Ovary (tissue), 9 donors: Measurements from ENCODE around the gene SPAG7. TPM values are rescaled to one million over a fixed set of nuclear protein-coding genes. Genes with fewer than 3 reads are reported as not detected.

Experiments
- DNase-seq, 5 donors: peaks; one replicate each; pipeline ENCODE4 v3.0.0-alpha.2; 2019 to 2020
- H3K27ac ChIP-seq, 2 donors: fragments of 200-600 bp; one replicate each; pipeline versions ENCODE4 v1.5.1 to v1.8.0; 2019 to 2022
- H3K27me3 ChIP-seq: fragments of 200-600 bp; one replicate; pipeline ENCODE4 v1.8.0; 2022
- H3K36me3 ChIP-seq: fragments of 200-600 bp; sonication (generic); one replicate; pipeline ENCODE4 v1.5.1; 2019
- H3K4me1 ChIP-seq: one replicate; pipeline ENCODE4 v1.8.1; 2013; ENCODE audit warnings: mild to moderate bottlenecking, moderate library complexity; ENCODE audit not compliant: insufficient read depth
- H3K4me3 ChIP-seq: fragments of 200-600 bp; sonication (generic); one replicate; pipeline ENCODE4 v1.5.1; 2017
- H3K9me3 ChIP-seq, 2 donors: fragments of 200-600 bp in 1 of 2; sonication (generic) in 1 of 2; one replicate each; pipeline versions ENCODE4 v1.5.1 to v1.8.1; 2013 to 2019; ENCODE audit warnings: mild to moderate bottlenecking in 1 of 2, moderate library complexity in 1 of 2
- CTCF ChIP-seq, 3 donors: fragments of 450-650 bp in 2 of 3; fragments of 200-600 bp in 1 of 3; IDR thresholded peaks; one replicate each; pipeline versions ENCODE4 v1.5.1 to v1.8.0; 2016 to 2022; ENCODE audit warnings: antibody characterized with exemption in 3 of 3, mild to moderate bottlenecking in 1 of 3
- EP300 ChIP-seq: sonication (generic); formaldehyde crosslinking; IDR thresholded peaks from one replicate; pipeline ENCODE4 v1.6.1; 2017; ENCODE audit warnings: antibody characterized with exemption
- POLR2A ChIP-seq: fragments of 450-650 bp; IDR thresholded peaks from one replicate; pipeline ENCODE4 v1.6.1; 2017; ENCODE audit warnings: antibody characterized with exemption, mild to moderate bottlenecking, moderate library complexity
- WGBS, 3 donors: extraction: QIAGEN DNeasy Blood & Tissue Kit in 1 of 3; methylation state at CpG; one replicate each; pipeline versions ENCODE4 v1.1.5 to v1.1.7; 2013 to 2017; 5-methylcytosine and 5-hydroxymethylcytosine counted together
- intact Hi-C, 4 donors: fragments of 100-400 bp; cut with DNase I; formaldehyde crosslinking; loops; one replicate each; pipeline versions ENCODE4 v1.11.0 to v1.15.1; 2022 to 2023
- polyA plus RNA-seq, 2 donors: library from polyadenylated mRNA; stranded (reverse); fragments of 200-250 nt in 1 of 2; fragments of 350-450 nt in 1 of 2; fragmentation: Illumina TruSeq in 1 of 2; extraction: RNeasy Lipid Tissue Mini Kit (QIAGEN cat#74804) in 1 of 2; gene quantifications; one replicate each; pipeline ENCODE4 v1.2.3, GENCODE V29; 2013 to 2014
- total RNA-seq, 7 donors: library from RNA; depleted of rRNA in 2 of 7; stranded (reverse); fragments of >200 nt in 2 of 7; fragmentation: NEBNext Ultra II Directional in 3 of 7; extraction: Animal tissue kit (Norgen Biotek cat#: 25700) in 3 of 7; gene quantifications; one replicate each; pipeline versions ENCODE4 v1.1.0 to v1.2.4, GENCODE V29; 2016 to 2023
- donor health status: DM: no; HTN: no; CAD: no; lungs with moderate emphysema.
- donor health status: DM: no; HTN: no; CAD: no.
- donor health status: Bipolar disorder and iron deficiency.
- donor health status: DM: yes; HTN: yes; CAD: no.
- donor health status: DM: no; HTN: no; CAD: no.
- donor health status: DM: yes; HTN: yes; CAD: no.

SPAG7 gene
- total and polyA plus RNA-seq, 9 donors = 30.4 to 60.6 (median 38.6) TPM

- Histone ChIP-seq H3K27me3 (no peaks in the 10 kb centered on the region), H3K27ac (no peak overlapping the region), H3K4me3 (no peak overlapping the region), H3K36me3 (no peaks in the 10 kb centered on the region), H3K4me1 (peaks cover 8% of the 10 kb centered on the region), H3K9me3 (no peaks in the 10 kb centered on the region)
- WGBS, 3 donors = 61 to 64% (median 63%) methylated on average over 16 of the region's 16 CpGs
- no peak for DNase-seq
- intact Hi-C loops = no loop called here
- TF ChIP-seq CTCF (IDR thresholded peaks at IDR 0.05) (no peak), EP300 (no peak), POLR2A (no peak)
These were observed 2.0 kb upstream of the SPAG7 start for GRCh38 chr17:4969551-4970173.

- DNase-seq = peak in 3 of 5 donors; percentile 23 to 55 (median 35)
- TF ChIP-seq EP300 = no peak
- TF ChIP-seq POLR2A = no peak
- no peak for TF ChIP-seq CTCF (IDR thresholded peaks at IDR 0.05)
These were observed 1.5 kb upstream of the SPAG7 start for GRCh38 chr17:4969047-4969550.

GRCh38 chr17:4968486-4969046 is 949 bp upstream of the SPAG7 start:
- Histone ChIP-seq H3K4me1 (peaks cover 8% of the 10 kb centered on the region), H3K27me3 (no peaks in the 10 kb centered on the region), H3K36me3 (no peaks in the 10 kb centered on the region), H3K27ac (peak overlapping the region in 1 of 2 donors; percentile 99), H3K4me3 (peak overlapping the region; percentile 81), H3K9me3 (no peaks in the 10 kb centered on the region)
- DNase-seq = peak in 1 of 5 donors; percentile 43
- WGBS, 3 donors = 23 to 32% (median 27%) methylated on average over 23 of the region's 23 CpGs
- TF ChIP-seq EP300 (no peak), CTCF (IDR thresholded peaks at IDR 0.05) (no peak), POLR2A (no peak)
- intact Hi-C loops = no loop called here

More at GRCh38 chr17:4969047-4969550, 1.5 kb upstream of the SPAG7 start:
- intact Hi-C loops = no loop called here
- H3K36me3 ChIP-seq = no peaks in the 10 kb centered on the region
- WGBS, 3 donors = 35 to 59% (median 50%) methylated on average over 15 of the region's 15 CpGs
- H3K4me1 ChIP-seq = peaks cover 8% of the 10 kb centered on the region
- peak overlapping the region in 1 of 2 donors; percentile 99 for H3K27ac ChIP-seq
- H3K4me3 ChIP-seq = peak overlapping the region; percentile 81
- no peaks in the 10 kb centered on the region for H3K27me3 ChIP-seq
- no peaks in the 10 kb centered on the region for H3K9me3 ChIP-seq

- DNase-seq = peak; percentile 95 to 98 (median 97)
- H3K27ac ChIP-seq = peak overlapping the region; percentile 67 to 99
- H3K4me1 ChIP-seq = peaks cover 8% of the 10 kb centered on the region
- no peaks in the 10 kb centered on the region for H3K27me3 ChIP-seq
- intact Hi-C loops = no loop called here
- peak overlapping the region; percentile 81 for H3K4me3 ChIP-seq
- no peaks in the 10 kb centered on the region for H3K9me3 ChIP-seq
- H3K36me3 ChIP-seq = no peaks in the 10 kb centered on the region
- TF ChIP-seq POLR2A (no peak), CTCF (IDR thresholded peaks at IDR 0.05) (peak in 1 of 3 donors; percentile 6)
- WGBS, 3 donors = 0 to 1% (median 0%) methylated on average over 42 of the region's 42 CpGs
These were observed 626 bp downstream of the SPAG7 start for GRCh38 chr17:4966844-4967538.
